ACHN (cell line): ENCODE results near the gene PTPRS.
A peak's percentile ranks its signal among the peaks of the same experiment; 100 is the strongest.

Source experiments
- DNase-seq: peaks from one replicate; pipeline ENCODE4 v3.0.0-alpha.2; 2015
- in situ Hi-C: cut with HindIII; loops from 2 replicates; pipeline ENCODE4 v1.10.0; 2017; ENCODE audit warnings: low sequenced_read_pairs, low pct_ligation_motif_present, low pct_unique_long_range_greater_than_20kb

The PTPRS gene

GRCh38 chr19:5294403-5295160, 46.0 kb downstream of the PTPRS start:
- no peak for DNase-seq
- in situ Hi-C loops = no loop called here

- in situ Hi-C loops = no loop called here
- no peak for DNase-seq
Measured at GRCh38 chr19:5293612-5294378, 46.8 kb downstream of the PTPRS start.

GRCh38 chr19:5292822-5293611, 47.6 kb downstream of the PTPRS start:
- in situ Hi-C loops = no loop called here
- peak; percentile 60 for DNase-seq

GRCh38 chr19:5292453-5292821, 48.2 kb downstream of the PTPRS start:
- no peak for DNase-seq
- in situ Hi-C loops = no loop called here

- DNase-seq = no peak
- in situ Hi-C loops = no loop called here
Measured at GRCh38 chr19:5291588-5292193, 48.9 kb downstream of the PTPRS start.
